Lung microvascular endothelial cell (primary cell): ENCODE results near the gene AGAP1. TPM values are rescaled to one million over a fixed set of nuclear protein-coding genes. Genes with fewer than 3 reads are reported as not detected.

ENCODE experiments used
- DNase-seq, 2 donors: peaks; one replicate each; pipeline versions ENCODE4 v3.0.0 to v3.0.0-alpha.2; 2010; ENCODE audit warnings: low read depth in 2 of 2
- total RNA-seq: library from RNA; depleted of rRNA; stranded (reverse); fragments of >200 nt; gene quantifications from 2 replicates; pipeline ENCODE4 v1.2.1, GENCODE V29; 2014

AGAP1 gene
- 1.5 and 3.4 TPM in 2 replicates for total RNA-seq

DNA sequence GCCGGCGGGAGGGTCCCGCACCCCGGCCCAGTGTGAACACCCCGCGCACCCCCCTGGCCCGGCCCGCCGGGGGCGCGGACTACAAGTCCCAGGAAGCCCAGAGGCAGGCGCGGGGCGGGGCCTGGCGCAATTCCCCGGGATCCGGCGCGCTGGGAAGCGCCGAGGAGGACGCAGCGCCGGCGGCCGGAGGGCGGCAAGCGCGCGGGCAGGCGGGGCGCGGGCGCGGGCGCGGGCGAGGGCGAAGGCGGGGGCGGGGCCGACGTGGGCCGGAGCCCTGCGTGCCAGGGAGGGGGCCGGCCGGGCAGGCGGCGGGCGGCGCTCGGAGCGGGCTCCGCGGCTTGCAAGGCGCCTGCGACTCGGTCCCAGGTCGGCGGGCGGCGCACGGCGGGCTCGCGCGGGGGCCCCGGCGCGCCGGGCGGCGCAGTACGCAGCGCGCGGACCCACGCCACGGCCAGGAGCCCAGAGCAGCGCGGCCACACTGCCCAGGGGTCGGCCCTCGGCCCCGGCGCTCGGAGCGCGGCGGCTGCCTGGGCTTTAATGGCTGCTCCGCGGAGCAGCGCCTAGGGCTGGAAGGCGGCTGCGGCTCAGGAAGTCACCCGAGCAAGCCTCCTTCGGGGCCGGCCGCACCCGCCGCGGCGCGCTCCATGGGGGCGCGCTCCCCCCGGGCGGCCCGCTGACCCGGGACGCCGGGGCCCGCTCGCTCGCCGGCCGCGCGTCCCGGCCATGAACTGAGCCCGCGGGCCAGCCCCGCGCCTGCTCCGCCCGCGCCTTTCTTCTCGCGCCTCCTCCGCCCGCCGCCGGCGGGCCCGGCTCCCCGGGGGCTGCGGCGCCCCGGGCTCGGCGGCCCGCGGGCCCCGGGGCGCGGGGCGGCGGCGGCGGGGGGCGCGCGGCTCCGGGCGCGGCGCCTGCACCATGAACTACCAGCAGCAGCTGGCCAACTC, at the start of gene AGAP1:
Gene AGAP1 (plus strand): TSS at position 269 of the 941 bp plus-strand sequence.
- peak; percentile 88 to 89 for DNase-seq

DNA sequence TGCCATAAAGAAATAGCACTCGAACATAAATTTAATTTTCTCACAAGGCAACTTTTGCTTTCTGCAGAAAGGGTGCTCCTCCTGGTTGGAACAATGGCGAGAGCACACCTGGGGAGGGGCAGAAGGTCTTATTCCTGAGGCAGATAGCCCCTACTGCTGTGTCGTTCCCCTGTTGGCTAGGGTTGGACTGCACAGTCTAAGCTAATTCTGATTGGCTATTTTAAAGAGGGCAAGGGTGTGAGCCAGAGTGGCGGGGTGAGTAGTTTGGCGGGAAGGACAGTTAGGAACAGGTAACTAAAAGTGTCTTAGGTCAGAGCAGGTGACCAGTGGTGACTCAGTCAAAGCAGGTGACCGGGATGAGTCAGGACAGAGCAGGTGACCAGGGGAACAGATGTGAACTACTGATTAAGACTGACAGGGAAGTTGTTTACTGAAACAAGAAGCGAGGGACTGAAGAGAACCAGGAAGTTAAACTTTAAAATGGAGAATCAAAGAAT, 49.7 kb upstream of the AGAP1 start:
- no peak for DNase-seq

DNA sequence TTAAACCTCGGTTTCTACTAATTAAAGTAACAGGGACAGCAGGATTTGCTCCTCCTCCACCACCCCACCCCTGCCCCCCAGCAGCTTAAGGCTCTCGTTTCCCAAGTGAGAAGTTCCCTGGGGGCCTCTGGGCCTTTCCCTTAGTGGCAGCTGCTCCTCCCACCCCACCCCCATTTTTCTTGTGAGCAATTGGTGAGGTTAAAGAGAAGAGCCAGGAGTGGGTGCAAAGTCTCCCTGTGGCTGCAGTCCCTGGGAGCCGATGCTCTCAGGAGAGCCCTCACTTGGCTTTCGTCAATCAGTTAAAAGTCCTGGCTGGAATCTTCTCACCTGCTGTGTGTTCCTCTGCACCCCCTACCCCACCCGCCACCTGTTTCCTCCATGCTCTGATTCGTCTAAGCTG, 48.7 kb upstream of the AGAP1 start:
- DNase-seq = no peak

DNA sequence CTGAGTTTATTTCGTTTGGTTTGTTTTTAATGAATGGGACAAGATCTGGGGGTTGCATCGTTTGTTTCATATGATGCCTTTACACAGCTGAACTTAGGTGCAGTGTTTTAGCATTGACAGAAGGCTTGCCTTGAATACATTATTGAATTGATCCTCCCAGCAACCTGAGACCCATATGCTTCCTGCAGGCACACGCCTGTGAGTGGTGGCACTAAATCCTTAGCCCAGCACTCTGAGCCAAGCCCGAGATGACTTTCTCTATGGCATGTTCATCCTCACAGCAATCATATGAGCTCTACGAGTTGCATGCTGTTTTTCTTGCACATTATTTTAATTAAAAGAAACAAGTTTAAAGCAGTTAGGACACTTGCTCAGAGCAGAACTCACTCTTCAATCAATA, 47.8 kb upstream of the AGAP1 start:
- DNase-seq = no peak

DNA sequence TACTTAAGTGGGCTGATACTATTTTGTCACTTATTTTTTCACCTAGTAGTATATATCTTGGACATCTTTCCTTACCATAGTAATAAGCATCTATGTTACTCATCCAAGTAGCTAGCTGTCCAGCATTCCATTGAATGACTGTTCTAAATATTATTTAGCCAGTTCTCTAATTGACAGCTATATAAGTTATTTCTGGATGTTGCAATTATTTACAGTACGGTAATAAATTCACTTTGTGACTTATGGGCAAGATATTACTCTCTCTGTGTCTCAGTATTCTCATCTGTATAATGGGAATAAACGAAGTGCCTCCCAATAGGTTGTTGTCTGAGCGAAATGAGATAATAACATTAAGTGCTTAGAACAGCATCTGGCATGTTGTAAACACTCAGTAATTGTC, 46.6 kb upstream of the AGAP1 start:
- no peak for DNase-seq

DNA sequence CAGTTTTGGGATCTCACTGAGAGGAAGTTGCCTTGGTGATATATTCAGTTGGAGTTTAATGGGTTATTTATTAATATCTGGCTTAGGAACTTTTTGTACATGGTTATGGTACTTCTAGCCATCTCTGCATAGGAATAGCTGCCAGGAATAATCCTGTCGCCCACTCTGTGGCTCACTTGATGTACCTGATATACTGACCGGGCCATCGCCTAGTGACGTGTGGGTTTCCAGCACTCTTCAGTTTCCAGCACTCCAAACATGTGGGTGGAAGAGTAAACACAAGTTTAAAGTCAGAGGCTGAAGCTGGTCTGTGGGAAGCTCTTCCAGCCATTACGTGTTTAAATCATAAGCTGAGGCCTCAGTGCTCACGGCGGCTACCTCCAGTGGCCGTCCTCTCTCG, 44.3 kb upstream of the AGAP1 start:
- no peak for DNase-seq

DNA sequence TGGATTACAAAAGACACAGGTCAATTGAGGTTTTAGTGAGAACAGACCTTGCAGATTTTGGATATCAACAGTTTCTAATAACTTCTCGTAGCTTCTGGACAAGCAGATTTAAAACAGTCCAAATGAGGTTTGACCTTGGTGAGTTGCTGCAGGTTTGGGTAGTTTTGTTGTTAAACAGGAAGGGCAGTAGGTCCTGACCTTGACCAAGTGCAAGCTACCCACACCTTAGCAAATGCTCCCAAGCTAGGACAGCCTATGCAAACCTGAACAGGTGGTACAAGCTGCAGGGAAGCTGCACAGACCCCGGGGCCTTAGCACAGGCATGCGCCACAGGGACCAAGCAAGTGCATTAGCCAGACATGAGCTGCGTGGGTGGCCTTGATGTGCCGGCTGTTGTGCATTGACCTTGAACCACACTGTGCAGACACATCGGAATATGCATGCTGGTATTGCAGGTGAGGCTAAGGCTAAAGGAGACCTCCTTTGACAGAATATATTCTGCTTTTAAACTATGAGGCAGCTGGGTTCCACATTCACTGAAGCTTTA, 40.2 kb upstream of the AGAP1 start:
- no peak for DNase-seq

DNA sequence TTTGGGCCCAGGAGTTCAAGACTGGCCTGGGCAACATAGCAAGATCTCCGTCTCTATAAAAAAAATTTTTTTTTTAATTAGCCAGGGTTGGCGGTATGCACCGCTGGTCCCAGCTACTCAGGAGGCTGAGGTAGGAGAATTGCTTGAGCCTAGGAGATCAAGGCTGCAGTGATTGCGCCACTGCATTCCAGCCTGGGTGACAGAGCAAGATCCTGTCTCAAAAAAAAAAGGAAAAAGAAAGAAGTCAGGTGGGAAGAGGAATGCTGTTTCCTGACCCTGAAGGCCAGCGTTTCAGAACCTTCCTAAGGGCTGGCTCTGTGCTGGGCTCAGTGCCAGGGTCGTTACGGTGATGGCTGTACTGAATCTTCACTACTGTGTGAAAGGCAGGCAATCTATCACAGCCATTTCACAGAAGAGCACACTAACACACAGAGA, 35.0 kb upstream of the AGAP1 start:
- peak in 1 of 2 donors; percentile 9 for DNase-seq

DNA sequence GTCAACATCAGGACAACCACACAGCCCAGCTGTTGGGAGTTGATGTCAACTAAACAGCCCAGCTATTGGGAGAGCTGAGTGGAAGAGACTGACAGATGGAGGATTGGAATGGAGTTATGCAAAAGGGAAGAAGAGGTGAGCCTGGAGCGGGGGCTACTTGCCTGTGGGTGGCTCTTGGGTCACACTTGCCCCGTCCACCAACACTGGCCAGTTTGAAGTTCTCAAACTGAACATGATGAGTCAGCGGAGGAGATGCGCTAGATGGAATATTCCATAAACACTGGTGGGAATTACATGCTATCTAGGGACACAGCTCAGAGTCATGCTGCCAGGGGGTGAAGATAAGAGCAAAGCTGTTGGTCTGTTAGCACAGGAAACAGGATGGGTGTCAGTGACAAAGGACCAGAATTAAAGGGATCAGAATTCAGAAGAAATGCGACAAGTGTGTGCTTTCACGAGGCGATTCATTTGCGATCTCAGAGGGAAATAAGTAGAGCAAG, 33.2 kb upstream of the AGAP1 start:
- DNase-seq = no peak

DNA sequence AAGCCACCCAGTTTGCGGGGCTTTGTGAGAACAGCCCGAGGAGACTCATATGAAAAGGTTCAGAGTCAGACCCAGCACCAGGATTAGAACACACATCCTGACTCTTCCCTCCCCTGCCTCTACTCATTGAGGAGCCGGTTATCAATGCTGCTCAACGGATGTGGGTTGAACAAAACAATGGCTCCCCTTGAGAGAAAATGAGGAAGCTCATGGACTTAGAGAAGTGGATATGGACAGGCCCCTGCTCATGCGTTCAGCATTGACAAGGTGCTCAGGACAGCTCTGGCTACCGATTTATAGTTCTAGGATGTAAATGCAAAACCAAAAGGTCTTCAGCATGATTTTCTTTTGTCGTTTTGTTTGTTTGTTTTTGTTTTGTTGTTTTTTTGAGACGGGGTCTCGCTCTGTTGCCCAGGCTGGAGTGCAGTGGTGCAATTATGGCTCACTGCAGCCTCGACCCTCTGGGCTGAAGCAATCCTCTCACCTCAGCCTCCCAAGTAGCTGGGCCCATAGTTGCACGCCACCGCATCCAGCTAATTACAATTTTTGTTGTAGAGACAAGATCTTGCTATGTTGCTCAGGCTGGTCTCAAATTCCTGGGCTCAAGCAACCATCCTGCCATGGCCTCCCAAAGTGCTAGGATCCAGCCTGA, 32.0 kb upstream of the AGAP1 start:
- DNase-seq = no peak

DNA sequence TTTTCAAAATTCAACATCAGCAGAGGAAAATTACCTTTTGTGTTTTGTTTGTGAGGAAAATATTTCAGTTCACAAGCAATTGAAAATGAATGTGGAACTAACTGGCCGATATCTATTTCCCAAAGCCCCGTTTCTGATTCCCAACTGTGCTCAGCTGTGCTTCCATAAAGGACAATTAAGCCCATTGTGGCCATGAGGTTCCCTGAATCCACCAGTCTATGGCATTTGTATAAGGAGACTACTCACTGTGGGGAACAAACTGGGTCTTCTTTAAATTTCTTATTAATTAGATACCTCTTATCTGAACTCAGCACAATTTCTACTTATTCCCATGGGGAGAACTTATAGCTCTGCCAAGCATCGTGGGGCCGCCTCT, 31.4 kb upstream of the AGAP1 start:
- DNase-seq = no peak

DNA sequence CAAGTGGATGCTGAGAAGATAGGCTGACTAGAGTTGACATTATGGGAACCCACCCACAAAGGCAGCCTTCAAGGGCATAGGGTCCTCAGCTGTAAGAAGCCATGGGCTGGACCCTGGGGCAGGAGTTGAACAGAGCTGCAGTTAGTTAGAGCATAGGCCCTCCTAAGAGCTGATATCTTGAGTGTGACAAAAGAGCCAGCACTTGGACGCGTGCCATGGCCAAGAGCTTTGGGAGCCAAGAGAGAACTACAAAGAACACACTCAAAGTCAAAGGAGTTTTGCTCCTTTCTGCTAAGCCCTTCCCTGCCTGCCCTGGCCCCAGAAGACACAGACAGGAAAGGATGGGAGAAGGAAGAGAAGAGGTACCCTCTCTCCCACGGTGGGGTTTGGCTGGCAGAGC, 29.9 kb upstream of the AGAP1 start:
- DNase-seq = no peak

DNA sequence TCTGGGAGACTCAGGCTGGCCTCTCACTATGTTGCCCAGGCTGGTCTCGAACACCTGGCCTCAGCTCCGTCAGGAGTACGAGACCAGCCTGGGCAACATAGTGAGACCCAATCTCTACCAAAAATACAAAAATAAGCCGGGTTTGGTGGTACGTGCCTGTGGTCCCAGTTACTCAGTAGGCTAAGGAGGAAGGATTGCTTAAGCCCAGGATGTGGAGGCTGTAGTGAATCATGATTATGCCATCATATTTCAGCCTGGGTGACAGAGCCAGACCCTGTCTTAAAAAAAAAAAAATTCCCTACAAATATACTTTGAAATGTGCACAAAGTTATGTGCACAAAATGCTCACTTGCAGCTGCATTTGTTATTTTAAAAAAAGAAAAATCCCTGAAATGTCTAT, 26.3 kb upstream of the AGAP1 start:
- DNase-seq = no peak

DNA sequence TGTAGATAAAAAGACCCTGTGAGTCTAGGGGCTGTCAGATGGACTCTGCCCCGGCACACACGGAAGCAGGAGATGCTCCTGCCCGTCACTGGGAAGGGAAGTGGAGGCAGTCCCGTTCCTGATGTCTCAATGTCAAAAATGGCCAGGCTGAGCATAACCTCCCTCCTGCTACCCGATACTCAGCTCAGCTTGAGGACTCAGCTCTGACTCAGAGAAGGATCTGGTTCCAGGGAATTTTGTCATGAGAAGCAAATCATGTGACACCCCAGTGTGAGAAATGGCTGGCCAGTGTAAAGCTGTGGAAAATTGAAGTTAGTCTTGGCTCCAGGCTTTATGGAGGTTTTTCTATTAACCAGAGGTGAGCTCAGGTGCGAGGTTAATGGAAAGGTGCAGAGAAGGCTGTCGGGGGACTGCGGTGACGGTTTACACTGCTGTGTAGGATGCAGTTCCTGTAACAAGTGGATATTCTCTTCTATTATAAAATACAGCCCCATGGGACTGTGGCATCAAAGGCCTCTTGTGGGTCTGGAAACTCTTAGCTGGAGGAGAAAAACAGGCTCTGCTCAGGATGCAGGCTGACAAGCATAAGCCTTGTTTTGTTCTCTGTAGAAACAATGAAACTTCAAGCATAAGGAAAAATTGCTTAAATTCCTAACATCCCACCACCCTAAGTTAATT, 24.7 kb upstream of the AGAP1 start:
- peak in 1 of 2 donors; percentile 54 for DNase-seq

DNA sequence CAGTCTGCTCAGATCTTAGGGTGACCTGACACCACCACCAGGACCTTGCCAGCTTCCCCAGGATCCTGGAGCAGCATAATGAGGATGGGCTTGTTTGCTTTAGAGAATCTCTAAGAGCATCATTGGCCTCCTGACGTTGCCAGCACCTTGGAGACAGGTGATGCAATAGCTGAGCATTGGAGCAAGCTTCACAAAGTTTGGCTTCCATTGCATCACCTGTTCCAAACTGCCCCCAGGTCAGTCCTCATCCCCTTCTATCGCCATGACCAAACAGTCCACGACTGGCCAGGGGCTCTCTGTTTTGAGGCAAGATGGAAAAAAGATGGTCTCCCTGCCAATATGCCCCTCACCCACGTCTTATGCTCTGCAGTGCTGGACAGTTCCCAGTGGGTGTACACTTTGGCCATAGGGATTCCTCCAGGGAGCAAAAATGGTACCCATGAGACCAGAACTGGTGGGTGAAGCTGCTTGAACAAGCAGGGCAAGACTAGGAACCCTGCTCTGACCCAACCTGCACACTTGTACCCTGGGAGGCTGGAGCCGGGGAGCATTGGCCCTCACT, 22.6 kb upstream of the AGAP1 start:
- DNase-seq = no peak

DNA sequence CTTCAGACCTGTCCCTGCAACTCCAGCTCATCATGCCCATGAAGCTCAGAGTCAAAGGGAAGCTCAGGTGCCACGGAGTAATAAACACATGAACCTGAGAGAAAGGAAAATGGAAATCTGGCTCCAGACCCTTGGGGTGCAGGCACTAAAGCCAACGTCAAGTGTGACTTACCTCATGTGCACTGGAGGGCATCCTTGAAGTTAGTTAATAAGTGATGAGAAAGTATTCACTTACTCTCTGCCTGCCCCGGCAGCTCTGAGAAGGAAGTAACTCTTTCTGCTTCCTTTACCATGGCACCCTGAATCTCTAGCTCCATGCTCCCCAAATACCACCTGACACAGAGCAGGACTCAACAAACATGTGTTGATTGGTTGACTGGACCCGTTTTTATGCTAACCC, 21.4 kb upstream of the AGAP1 start:
- no peak for DNase-seq

DNA sequence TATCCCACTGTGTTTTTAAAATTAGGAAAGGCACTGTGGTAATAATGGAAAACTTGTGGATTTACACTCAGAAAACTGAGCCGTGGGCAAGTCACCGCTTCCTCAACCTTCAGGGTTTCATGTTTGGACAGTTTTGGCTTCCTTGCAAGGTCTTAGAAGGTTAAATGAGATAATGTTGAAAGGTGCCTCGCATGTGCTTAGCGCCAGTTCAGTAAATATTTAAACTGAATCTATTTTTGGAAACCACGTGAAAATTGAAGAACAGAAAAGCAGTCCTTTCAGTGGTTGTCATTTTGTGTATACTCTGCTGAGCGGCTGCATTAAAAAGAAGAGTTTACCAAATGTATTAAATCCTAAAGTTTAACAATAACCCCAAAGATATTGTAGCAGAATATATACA, 15.2 kb upstream of the AGAP1 start:
- DNase-seq = no peak

DNA sequence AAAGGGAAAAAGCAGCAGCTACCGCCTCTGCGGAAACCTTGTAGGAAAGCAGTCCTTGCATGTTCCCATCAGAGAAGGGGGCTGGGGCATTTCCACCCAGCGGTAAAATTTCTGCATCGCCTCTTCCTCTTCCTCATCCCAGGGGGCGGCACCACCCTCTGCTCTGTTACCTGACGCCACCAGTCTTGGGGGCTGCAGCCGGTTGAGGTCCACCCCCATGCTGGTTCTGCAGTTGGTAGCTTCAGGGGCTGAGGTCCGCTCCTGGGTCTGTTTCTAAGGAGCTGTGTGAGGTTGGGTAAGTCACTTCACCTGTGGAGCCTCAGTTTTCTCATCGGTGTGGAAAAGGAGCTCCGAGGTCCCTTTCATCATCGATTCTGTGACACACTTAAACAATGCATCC, 14.2 kb upstream of the AGAP1 start:
- no peak for DNase-seq

DNA sequence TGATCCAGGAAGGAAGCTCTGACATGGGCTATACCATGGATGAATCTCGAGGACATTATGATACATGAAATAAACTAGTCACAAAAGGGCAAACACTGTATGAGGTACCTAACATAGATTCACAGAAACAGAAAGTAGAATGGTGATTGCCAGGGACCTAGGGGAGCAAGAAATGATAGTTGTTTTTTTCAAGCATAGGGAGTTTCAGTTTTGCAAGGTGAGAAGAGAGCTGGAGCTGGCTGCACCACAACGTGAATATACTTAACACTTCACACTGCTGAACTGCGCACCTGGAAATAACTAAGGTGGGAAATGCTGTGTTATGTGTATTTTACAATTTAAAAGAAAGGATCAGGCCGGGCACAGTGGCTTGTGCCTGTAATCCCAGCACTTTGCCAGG, 13.2 kb upstream of the AGAP1 start:
- DNase-seq = no peak

DNA sequence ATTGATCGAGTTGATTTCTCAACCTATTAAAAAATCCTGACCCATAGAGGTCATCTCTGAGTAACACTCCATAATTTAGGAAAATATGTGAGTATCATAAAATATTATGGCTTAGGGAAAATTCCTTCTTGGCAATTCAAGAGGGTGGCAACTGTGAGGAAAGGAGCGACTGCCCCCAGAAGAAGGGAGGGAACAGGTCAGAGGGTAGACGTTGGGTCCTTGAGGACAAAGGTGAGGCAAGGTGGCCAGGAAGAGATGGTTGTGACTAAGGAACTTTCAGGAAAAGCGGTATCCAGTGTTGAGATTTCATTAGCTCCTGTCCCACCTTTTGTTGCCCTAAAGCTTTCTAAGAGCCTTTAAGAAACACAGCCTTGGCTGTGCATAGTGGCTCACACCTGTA, 10.5 kb upstream of the AGAP1 start:
- DNase-seq = no peak

DNA sequence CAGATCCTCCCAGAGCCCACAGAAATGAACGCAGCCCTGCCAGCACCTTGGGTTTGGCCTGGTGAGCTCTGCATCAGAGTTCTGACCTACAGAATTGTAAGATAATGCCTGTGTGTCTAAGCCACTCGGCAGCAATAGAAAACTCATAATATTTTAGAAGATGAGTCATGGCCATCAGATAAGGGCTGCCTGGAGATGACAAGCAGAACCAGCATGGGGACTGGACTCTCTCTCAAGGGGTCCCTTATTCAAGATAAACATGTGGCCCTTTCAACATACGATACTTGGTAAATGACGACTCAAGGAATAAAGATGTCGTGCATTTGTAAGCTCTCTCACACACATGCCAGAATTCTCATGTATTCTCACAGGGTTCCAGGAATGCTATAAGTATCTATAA, 8.5 kb upstream of the AGAP1 start:
- no peak for DNase-seq
